Esophagus squamous epithelium (tissue), 4 donors: ENCODE results near the gene NOS1.
"Not testable (repeated sequence)": the region's sequence is repeated elsewhere in the genome, so short reads cannot be mapped to it uniquely, and the experiment has no call there.

Experiments
- POLR2A ChIP-seq, 4 donors: fragments of 450-650 bp; IDR thresholded peaks; one replicate each; pipeline ENCODE4 v1.6.1; 2017; ENCODE audit warnings: antibody characterized with exemption in 4 of 4, mild to moderate bottlenecking in 4 of 4, moderate library complexity in 3 of 4
- TF ChIP-seq, protein P1 (sequence below), 6 experiments: fragments of 450-650 bp in 4 of 6; fragments of 200-600 bp in 2 of 6; sonication (generic) in 2 of 6; IDR thresholded peaks; one replicate each; pipeline ENCODE4 v1.5.1; 2016 to 2019; ENCODE audit warnings: antibody characterized with exemption in 6 of 6, mild to moderate bottlenecking in 4 of 6, moderate library complexity in 4 of 6

DNA sequence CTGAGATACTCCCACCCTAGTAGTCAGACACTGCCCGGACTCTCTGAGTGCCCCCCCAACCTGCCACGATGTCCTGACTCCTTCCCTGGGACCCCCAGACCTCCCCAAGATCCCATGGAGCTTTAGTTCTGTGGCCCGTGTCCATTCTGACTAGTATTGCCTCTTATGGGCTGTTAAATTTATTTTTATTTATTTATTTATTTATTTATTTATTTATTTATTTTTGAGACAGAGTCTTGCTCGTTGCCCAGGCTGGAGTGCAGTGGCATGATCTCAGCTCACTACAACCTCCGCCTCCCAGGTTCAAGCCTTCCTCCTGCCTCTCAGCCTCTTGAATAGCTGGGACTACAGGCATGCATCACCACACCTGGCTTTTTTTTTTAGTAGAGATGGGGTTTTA, 140.5 kb downstream of the NOS1 start:
- TF ChIP-seq POLR2A (IDR thresholded peaks at IDR 0.05): not testable (repeated sequence)
- TF ChIP-seq, protein P1, sequence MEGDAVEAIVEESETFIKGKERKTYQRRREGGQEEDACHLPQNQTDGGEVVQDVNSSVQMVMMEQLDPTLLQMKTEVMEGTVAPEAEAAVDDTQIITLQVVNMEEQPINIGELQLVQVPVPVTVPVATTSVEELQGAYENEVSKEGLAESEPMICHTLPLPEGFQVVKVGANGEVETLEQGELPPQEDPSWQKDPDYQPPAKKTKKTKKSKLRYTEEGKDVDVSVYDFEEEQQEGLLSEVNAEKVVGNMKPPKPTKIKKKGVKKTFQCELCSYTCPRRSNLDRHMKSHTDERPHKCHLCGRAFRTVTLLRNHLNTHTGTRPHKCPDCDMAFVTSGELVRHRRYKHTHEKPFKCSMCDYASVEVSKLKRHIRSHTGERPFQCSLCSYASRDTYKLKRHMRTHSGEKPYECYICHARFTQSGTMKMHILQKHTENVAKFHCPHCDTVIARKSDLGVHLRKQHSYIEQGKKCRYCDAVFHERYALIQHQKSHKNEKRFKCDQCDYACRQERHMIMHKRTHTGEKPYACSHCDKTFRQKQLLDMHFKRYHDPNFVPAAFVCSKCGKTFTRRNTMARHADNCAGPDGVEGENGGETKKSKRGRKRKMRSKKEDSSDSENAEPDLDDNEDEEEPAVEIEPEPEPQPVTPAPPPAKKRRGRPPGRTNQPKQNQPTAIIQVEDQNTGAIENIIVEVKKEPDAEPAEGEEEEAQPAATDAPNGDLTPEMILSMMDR (IDR thresholded peaks at IDR 0.05): not testable (repeated sequence)
